ENCODE data around the gene SLC18B1. TPM values are rescaled to one million over a fixed set of nuclear protein-coding genes. Genes with fewer than 3 reads are reported as not detected.

SLC18B1 gene
- total and polyA plus RNA-seq, 8 donors = 4.4 to 10.9 (median 7.2) TPM

DNA sequence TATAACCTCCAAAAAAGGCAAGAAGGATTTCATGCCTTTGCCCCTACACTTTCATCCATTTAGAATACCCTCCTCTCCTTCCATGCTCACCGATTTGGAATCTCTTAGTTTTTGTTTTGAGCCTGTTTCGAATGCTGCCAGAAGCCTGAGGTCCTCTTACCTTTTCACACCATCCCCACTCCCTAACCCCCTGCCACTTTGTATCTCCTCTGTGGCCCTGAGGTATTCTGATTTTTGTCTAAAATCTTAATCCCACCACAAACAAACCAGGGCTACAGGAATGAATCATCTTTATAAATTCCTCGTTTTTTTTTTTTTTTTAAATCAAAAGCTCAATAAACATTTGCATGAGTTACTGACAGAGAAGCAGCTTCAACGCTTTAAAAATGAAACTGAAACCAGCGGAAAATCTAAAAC, 14.3 kb upstream of the SLC18B1 start:
- peak overlapping the region; percentile 59 to 95 (median 88) for H3K27ac ChIP-seq
- ATAC-seq (peak in 2 of 4 donors; percentile 4 to 8), DNase-seq (no peak)

DNA sequence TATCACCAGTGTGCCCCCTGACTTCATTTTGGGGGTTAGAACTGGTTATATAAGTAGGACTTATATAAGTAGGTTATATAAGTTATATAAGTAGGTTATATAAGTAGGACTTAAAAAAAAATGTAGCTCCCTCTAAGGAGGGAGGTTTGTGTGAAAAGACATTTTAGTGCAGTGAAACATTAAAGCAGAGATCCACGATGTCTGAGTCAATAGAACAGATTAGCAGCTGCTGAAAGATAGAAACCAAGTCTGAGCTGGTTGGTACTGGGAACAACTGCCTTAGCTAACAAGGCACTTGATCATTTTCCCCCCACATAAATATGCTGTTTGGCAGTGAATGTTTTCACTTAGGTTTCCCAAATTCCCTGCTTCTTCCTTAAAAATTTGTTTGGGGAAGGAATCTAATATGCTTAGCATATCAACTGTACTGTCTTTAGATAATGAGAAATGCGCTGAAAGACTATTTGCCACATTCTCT, 13.9 kb upstream of the SLC18B1 start:
- no peak for ATAC-seq
- Histone ChIP-seq H3K4me3 (peak overlapping the region in 2 of 4 donors; percentile 80 to 92), H3K4me1 (peaks cover 0 to 26% (median 13%) of the 10 kb centered on the region in 3 donors), H3K36me3 (peaks cover 0 to 16% (median 7%) of the 10 kb centered on the region in 3 donors), H3K9me3 (no peaks in the 10 kb centered on the region), H3K27ac (peak overlapping the region; percentile 59 to 95 (median 88)), H3K27me3 (no peaks in the 10 kb centered on the region)
- TF ChIP-seq CTCF (IDR thresholded peaks at IDR 0.05) = no peak
- 7 to 9% methylated on average over 2 of the region's 2 CpGs for WGBS, 2 donors
- intact Hi-C loops (cut with DNase I) = no loop called here
- no peak for FAIRE-seq
- no peak for DNase-seq

More for the DNA sequence above, 14.3 kb upstream of the SLC18B1 start:
- Histone ChIP-seq H3K9me3 (no peaks in the 10 kb centered on the region), H3K4me3 (peak overlapping the region; percentile 80 to 92 (median 83)), H3K4me1 (peaks cover 0 to 26% (median 14%) of the 10 kb centered on the region in 3 donors), H3K27me3 (no peaks in the 10 kb centered on the region), H3K36me3 (peaks cover 0 to 21% (median 12%) of the 10 kb centered on the region in 3 donors)
- WGBS, 2 donors = 0 to 1% methylated on average over 5 of the region's 5 CpGs
- intact Hi-C loops (cut with DNase I) = no loop called here
- FAIRE-seq = no peak
- TF ChIP-seq CTCF (IDR thresholded peaks at IDR 0.05) = no peak

DNA sequence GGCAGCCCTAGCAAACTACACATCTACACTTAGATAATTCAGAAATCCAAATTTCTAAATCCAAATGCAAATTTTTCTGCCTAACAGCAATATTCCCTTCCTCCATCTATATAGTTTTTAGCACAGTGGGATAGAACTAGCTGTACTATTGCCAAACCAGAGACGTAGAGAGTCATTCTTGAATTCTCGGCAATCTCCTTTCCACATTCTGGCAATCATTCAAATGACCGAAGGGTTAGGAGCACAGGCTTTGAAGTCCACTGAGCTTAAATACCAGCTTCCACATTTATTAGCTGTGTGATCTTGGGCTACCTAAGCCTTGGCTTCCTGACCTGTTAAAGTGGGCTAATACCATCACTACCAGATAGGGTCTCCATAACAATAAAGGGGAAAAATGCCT, 12.8 kb upstream of the SLC18B1 start:
- TF ChIP-seq CTCF (IDR thresholded peaks at IDR 0.05) = no peak
- Histone ChIP-seq H3K4me3 (peak overlapping the region in 1 of 4 donors; percentile 80), H3K4me1 (peaks cover 0 to 17% (median 3%) of the 10 kb centered on the region in 3 donors), H3K27ac (no peak overlapping the region), H3K9me3 (no peaks in the 10 kb centered on the region), H3K36me3 (peaks cover 0 to 6% (median 0%) of the 10 kb centered on the region in 3 donors), H3K27me3 (no peaks in the 10 kb centered on the region)
- no peak for DNase-seq
- no peak for ATAC-seq
- no peak for FAIRE-seq
- WGBS, 2 donors = 29 to 42% methylated on average over 3 of the region's 3 CpGs
- intact Hi-C loops (cut with DNase I) = no loop called here

- no peaks in the 10 kb centered on the region for H3K27me3 ChIP-seq
- H3K4me3 ChIP-seq = no peak overlapping the region
- H3K36me3 ChIP-seq = no peaks in the 10 kb centered on the region
- FAIRE-seq = no peak
- no peak for DNase-seq
- TF ChIP-seq CTCF (IDR thresholded peaks at IDR 0.05) = no peak
- WGBS, 2 donors = 58 to 60% methylated on average over 2 of the region's 2 CpGs
- no peaks in the 10 kb centered on the region for H3K9me3 ChIP-seq
- H3K27ac ChIP-seq = no peak overlapping the region
- intact Hi-C loops (cut with DNase I) = no loop called here
- H3K4me1 ChIP-seq = peaks cover 0 to 4% (median 0%) of the 10 kb centered on the region in 3 donors
- ATAC-seq = no peak
Observed at GRCh38 chr6:132805548-132805947, 7.1 kb upstream of the SLC18B1 start.

DNA sequence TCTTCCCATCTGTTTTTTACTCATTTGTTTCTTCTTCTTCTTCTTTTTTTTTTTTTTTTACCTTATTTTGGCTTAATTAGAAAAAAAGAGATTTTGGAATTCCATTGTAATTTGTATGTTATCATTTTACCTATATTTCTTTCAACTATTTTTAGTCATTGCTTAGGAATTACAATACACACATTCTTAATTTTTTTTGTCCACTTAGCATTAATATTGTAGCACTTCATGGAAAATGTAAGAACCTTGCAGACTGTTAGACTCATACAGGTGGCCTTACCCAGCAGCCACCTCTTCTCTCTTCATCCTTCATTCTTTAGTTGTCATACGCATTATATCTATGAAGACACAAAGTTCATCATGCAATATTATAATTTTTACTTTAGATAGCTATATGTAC, 5.8 kb upstream of the SLC18B1 start:
- FAIRE-seq (no peak), DNase-seq (no peak), ATAC-seq (no peak)
- intact Hi-C loops (cut with DNase I) = no loop called here
- Histone ChIP-seq H3K27me3 (no peaks in the 10 kb centered on the region), H3K36me3 (no peaks in the 10 kb centered on the region), H3K27ac (no peak overlapping the region), H3K4me3 (no peak overlapping the region), H3K9me3 (no peaks in the 10 kb centered on the region), H3K4me1 (peaks cover 0 to 4% (median 0%) of the 10 kb centered on the region in 3 donors)
- WGBS, 2 donors = 97 to 98% methylated on average over 1 of the region's 1 CpG
- no peak for TF ChIP-seq CTCF (IDR thresholded peaks at IDR 0.05)

Measured in pancreas (tissue), 10 donors.